Loucy (cell line): Measurements from ENCODE around the gene SDK1.

Experiments used
- CTCF ChIP-seq: fragments of 200-600 bp; sonication (generic); conservative IDR thresholded peaks from 2 replicates; pipeline ENCODE4 v1.5.1; 2014; ENCODE audit warnings: mild to moderate bottlenecking, antibody characterized with exemption, low read length
- EZH2phosphoT487 ChIP-seq: fragments of 200-600 bp; IDR thresholded peaks from 2 replicates; pipeline ENCODE4 v1.6.1; 2018; ENCODE audit warnings: antibody characterized with exemption, mild to moderate bottlenecking, moderate library complexity, borderline replicate concordance

- TF ChIP-seq CTCF (no peak), EZH2phosphoT487 (no peak)
Observed at GRCh38 chr7:4026941-4027486, 726.0 kb downstream of the SDK1 start.
